ENCODE results near the gene ATP1A2. TPM values are rescaled to one million over a fixed set of nuclear protein-coding genes. Genes with fewer than 3 reads are reported as not detected.

The ATP1A2 gene
- total and polyA plus RNA-seq, 2 experiments from 2014 or later, result 11.3 to 40.9 TPM

DNA sequence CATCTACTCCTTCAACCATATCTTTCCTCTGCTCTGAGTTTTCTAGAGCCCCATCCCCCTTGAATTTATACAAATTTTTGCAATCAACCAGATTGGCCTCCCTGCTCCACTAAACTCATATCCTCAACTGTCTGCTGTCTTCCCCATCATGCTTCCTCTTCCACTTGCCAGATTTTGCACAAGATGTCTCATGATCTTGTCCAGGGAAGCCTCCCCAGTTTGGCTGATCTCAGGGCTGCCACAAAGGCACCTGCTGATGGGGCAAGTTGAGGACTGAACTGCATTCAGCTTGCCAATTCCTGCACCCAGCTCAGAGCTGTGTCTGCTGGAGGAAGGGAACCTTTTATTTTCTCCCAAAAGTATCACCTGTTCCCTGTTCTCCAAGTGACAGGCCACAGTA, 38.1 kb upstream of the ATP1A2 start:
- no peak overlapping the region for H3K27ac ChIP-seq
- TF ChIP-seq, protein P1, sequence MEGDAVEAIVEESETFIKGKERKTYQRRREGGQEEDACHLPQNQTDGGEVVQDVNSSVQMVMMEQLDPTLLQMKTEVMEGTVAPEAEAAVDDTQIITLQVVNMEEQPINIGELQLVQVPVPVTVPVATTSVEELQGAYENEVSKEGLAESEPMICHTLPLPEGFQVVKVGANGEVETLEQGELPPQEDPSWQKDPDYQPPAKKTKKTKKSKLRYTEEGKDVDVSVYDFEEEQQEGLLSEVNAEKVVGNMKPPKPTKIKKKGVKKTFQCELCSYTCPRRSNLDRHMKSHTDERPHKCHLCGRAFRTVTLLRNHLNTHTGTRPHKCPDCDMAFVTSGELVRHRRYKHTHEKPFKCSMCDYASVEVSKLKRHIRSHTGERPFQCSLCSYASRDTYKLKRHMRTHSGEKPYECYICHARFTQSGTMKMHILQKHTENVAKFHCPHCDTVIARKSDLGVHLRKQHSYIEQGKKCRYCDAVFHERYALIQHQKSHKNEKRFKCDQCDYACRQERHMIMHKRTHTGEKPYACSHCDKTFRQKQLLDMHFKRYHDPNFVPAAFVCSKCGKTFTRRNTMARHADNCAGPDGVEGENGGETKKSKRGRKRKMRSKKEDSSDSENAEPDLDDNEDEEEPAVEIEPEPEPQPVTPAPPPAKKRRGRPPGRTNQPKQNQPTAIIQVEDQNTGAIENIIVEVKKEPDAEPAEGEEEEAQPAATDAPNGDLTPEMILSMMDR (IDR thresholded peaks at IDR 0.05; ENCODE audit: low read depth, low read length), result no peak
- H3K27me3 ChIP-seq, result peaks cover 54% of the 10 kb centered on the region
- H3K36me3 ChIP-seq, result no peaks in the 10 kb centered on the region
- H3K4me3 ChIP-seq, result no peak overlapping the region
- no peak for DNase-seq (ENCODE audit: low read depth in 1 of 2, low spot score in 1 of 2)
- no peaks in the 10 kb centered on the region for H3K9me3 ChIP-seq (ENCODE audit: low read depth)
- no peaks in the 10 kb centered on the region for H3K4me1 ChIP-seq (ENCODE audit: low read depth)

DNA sequence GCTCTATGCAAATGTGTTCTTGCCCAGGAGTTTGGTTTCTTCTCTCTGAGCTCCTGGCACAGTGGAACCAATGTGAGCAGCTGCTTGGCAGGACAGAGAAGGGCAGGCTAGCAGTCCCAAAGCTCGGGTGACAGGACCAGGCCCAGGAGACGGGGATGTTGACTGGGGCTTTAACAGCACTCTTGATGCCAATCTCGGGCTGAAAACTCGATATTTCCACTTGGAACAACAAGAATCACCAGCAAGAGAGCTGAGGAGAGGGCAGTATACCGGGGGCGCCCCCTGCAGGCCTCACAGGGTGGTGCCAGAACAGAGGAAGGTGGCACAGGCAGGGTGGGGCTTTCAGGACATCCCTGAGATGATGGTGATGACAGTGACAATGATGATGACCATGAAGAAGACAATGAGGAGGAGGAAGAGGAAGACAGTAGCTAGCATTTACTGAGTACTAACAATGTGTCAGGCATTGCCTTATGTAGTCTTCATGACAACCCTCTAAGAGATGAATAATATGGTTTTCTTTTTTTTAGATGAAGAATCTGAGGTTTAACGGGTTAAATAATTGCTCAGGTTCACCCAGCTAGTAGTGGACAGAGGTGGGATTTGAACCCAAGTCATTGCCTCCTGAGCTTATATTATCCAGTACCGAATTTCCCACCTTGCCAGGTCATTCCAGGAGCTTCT, 36.9 kb upstream of the ATP1A2 start:
- Histone ChIP-seq H3K27ac (no peak overlapping the region), H3K4me1 (ENCODE audit: low read depth) (no peaks in the 10 kb centered on the region), H3K4me3 (no peak overlapping the region), H3K9me3 (ENCODE audit: low read depth) (no peaks in the 10 kb centered on the region), H3K27me3 (peaks cover 57% of the 10 kb centered on the region), H3K36me3 (no peaks in the 10 kb centered on the region)
- DNase-seq (ENCODE audit: low read depth in 1 of 2, low spot score in 1 of 2), result peak; percentile 40 to 54
- TF ChIP-seq, protein P1 (IDR thresholded peaks at IDR 0.05; ENCODE audit: low read depth, low read length), result peak; percentile 88

DNA sequence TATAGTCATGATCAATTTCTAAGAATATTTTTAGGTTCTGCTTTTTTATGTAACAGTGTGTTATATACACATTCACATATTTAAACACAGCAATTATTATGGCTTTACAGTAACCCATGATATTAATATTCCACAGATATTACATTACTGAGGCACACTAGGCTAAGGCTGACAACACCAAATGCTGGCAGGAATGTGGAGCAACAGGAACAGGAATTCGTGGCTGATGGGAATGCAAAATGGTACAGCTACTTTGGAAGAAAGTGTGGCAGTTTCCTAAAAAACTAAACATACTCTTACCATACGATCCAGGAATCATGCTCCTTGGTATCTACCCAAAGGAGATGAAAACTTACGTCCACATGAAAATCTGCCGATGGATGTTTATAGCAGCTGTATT, 36.1 kb upstream of the ATP1A2 start:
- DNase-seq (ENCODE audit: low read depth in 1 of 2, low spot score in 1 of 2), result no peak
- no peak overlapping the region for H3K4me3 ChIP-seq

DNA sequence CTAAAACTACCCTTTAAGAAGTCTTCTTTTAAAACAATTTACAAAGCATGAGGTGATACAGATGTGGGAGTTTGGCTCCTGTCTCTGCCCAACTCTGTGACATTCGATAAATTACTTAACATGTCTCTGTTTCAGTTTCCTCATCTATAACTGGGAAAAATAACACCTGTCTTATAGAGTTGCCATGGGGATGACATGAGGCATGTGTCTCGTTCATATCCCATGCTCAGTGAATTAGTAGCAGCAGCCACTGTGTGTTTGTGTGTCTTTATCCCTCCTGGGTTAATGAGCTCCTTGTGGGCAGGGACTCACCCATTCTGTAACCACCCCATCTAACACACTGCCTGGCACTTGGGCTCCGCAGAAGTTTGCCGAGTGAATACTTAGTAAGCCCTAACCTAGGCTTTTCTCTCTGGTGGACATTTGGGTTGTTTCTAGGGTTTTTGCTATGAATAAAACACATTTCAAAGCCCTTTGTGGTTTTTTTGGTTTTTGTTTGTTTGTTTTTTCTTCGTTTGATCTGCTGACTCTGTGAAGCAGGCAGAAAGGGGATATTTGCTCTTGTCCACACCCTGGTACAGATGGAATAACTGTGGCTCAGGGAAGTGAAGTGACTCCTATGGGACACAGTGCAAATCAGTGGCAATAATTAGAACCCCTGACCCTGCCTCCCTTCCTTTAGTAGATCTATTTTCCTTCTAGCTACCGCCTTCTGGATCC, 35.0 kb upstream of the ATP1A2 start:
- Histone ChIP-seq H3K27me3 (peaks cover 76% of the 10 kb centered on the region), H3K4me3 (no peak overlapping the region), H3K9me3 (ENCODE audit: low read depth) (no peaks in the 10 kb centered on the region), H3K36me3 (no peaks in the 10 kb centered on the region), H3K4me1 (ENCODE audit: low read depth) (no peaks in the 10 kb centered on the region), H3K27ac (no peak overlapping the region)
- TF ChIP-seq, protein P1 (IDR thresholded peaks at IDR 0.05; ENCODE audit: low read depth, low read length), result no peak
- DNase-seq (ENCODE audit: low read depth in 1 of 2, low spot score in 1 of 2), result no peak

More for the DNA sequence above, 36.1 kb upstream of the ATP1A2 start:
- Histone ChIP-seq H3K27me3 (peaks cover 65% of the 10 kb centered on the region), H3K27ac (no peak overlapping the region), H3K36me3 (no peaks in the 10 kb centered on the region), H3K4me1 (ENCODE audit: low read depth) (no peaks in the 10 kb centered on the region), H3K9me3 (ENCODE audit: low read depth) (no peaks in the 10 kb centered on the region)
- TF ChIP-seq, protein P1 (IDR thresholded peaks at IDR 0.05; ENCODE audit: low read depth, low read length), result no peak

DNA sequence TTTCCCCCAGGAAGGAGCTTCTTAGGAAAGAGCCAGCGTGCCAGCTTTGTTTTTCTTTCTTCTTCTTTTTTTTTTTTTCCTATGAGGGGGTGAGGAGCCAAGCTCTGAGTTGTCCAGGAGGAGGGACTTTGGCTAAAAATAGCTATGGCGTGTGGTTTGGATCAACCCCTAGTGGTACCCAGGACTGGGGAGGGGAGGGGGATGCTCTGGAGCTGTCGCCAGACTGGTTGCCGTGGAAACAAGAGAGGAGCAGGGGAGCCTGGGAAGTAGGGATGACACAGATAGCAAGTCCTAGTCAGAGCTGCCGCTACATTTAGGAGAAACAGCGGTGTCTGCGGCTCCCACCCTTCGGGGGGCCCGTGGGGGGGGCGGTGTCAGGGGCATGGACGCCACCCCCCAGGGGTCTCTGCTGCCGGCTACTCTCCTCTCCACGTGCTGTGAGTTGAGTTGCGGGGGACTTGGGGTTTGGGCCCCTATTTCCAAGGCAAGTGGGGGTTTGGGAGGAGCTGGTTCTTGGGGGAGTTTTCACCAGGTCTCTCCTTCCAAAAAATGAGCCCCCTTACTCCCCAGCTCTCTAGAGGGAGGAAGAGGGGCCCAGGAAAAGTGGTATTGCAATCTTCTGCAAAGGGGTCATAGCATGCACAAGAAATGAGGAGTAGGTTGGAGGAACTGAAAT, 34.2 kb upstream of the ATP1A2 start, which contains the start of gene KCNJ9:
TSS of gene KCNJ9 (plus strand) at position 278 of the 676 bp plus-strand sequence. CDS start 2,493 bp downstream, outside the sequence.
- peaks cover 74% of the 10 kb centered on the region for H3K27me3 ChIP-seq
- peak in 1 of 2 donors; percentile 20 for DNase-seq (ENCODE audit: low read depth in 1 of 2, low spot score in 1 of 2)
- TF ChIP-seq, protein P1 (IDR thresholded peaks at IDR 0.05; ENCODE audit: low read depth, low read length), result no peak
- H3K4me3 ChIP-seq, result no peak within 1 kb of the TSS
- H3K27ac ChIP-seq, result no peak within 1 kb of the TSS
- no peaks in the 10 kb centered on the region for H3K36me3 ChIP-seq
- no peaks in the 10 kb centered on the region for H3K4me1 ChIP-seq (ENCODE audit: low read depth)
- no peaks in the 10 kb centered on the region for H3K9me3 ChIP-seq (ENCODE audit: low read depth)
